SK-MEL-5 (cell line): ENCODE measurements around the gene SIRPA. TPM values are rescaled to one million over a fixed set of nuclear protein-coding genes. Genes with fewer than 3 reads are reported as not detected.

ENCODE experiments used
- DNase-seq: peaks from one replicate; pipeline ENCODE4 v3.0.0-alpha.2; 2016; ENCODE audit warnings: low read depth, low spot score
- in situ Hi-C: cut with HindIII; loops from 2 replicates; pipeline ENCODE4 v1.10.0; 2016; ENCODE audit warnings: low sequenced_read_pairs, high pct_unique_total_duplicates, low pct_unique_long_range_greater_than_20kb
- polyA plus RNA-seq, 2 experiments: library from polyadenylated mRNA; depleted of rRNA; stranded (reverse); fragments of >200 nt; gene quantifications; 2 replicates each; pipeline ENCODE4 v1.2.3, GENCODE V29; 2015
- total RNA-seq: library from RNA; depleted of rRNA; stranded (reverse); fragments of >200 nt; shearing (Covaris generic); gene quantifications from 2 replicates; pipeline ENCODE4 v1.2.3, GENCODE V29; 2014; rRNA removed

The SIRPA gene
- 67.8 and 74.7 TPM in 2 replicates for total RNA-seq
- 274 and 332 TPM in 2 replicates for polyA plus RNA-seq (2015; cell fraction: cytosol; rRNA removed)
- 102 and 109 TPM in 2 replicates for polyA plus RNA-seq (2015; cell fraction: nucleus; rRNA removed)

DNA sequence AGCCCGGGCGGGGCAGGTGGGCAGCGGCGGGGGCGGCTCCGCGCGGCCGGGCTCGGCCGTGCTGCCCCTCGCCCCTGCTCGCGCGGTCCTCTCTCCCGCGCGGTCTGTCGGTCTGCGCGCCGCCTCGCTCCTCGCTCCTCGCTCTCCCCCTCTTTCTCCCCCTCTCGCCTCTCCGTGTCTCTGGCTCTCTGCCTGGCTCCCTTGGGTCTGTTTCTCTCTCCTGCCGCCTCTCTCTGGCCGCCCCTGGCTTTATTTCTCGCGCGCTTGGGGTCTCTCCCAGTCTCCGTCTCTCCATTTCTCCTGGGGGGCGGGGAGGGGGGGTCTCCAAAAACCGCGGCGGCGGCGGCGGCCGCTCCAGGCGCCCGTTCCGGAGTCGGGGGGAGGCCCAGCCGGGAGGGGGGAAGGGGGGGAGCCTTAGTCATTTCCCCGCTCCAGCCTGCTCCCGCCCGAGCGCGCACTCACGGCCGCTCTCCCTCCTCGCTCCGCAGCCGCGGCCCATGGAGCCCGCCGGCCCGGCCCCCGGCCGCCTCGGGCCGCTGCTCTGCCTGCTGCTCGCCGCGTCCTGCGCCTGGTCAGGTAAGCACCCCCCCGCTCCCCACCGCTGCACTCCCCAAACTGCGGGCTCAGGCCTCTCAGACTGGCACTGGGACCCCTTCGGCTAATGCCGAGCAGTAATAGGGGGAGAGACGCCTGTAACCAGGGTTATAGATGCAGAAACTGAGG is at the start of gene SIRPA:
TSS of gene SIRPA (plus strand) at position 457 of the 723 bp plus-strand sequence. CDS start at position 498, 41 bp downstream.
- in situ Hi-C loops = no loop called here

DNA sequence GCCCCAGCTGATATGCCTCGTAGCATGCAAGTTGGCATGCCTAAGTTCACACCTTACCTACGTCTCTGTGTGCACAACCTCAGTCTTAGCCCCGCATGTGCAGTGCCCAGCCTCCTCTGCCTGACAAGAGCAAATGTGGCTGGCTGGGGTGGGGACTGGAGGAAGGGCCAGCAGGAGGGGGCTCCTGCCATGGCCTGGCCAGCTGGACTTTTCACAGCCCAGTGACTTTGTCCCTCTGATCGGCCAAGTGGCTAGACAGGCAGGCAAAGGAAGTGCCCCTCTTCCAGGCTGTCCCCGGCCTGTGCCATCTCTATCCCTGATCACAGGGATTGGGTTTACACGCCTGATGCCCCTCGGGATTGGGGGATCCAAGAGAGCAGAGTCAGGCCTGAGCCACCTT is 49.5 kb upstream of the SIRPA start:
- in situ Hi-C loops = no loop called here
- DNase-seq = no peak

More for the DNA sequence above, at the start of gene SIRPA:
- peak; percentile 49 for DNase-seq

GRCh38 chr20:1846341-1846740 is 48.9 kb upstream of the SIRPA start:
- no peak for DNase-seq
- in situ Hi-C loops = no loop called here

GRCh38 chr20:1846876-1847275 is 48.3 kb upstream of the SIRPA start:
- DNase-seq = no peak
- in situ Hi-C loops = no loop called here

DNA sequence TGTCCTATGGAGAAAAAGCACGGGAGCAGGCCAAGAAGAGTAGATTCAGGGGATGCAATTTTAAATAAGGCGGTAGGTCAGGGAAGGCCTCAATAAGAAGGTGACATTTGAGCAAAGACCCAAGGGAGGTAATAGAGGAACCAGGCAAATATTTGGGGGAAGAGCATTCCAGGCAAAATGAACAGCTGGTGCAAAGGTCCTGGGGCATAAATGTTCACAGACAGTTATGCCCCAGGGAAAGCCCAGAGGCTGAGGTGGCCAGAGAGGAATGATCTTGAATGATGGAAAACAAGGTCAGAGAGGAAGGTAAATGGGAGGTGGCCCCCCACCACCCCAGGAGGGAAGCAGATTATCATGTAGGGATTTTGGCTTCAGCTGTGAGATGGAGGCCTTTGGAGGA is 47.4 kb upstream of the SIRPA start:
- in situ Hi-C loops = no loop called here
- DNase-seq = no peak

DNA sequence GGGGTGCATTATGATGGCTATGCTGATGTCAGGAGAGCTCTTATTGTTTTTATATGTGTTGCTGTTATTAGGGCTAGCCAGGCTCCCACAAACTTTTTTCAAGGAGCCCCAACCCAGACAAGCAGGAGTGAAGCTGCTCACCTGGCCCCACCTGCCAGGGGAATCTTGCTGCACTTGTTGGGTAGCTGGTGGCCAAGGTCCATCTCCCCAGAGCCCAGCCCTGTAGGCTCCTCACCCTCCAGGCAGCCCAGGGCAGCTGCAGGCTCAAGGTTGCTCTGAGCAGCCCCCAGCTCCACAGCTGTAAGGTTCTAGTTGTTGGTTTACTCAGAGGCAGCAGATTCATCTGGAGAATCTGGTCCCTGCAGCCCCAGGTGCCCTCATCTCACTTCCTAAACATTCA is 46.8 kb upstream of the SIRPA start:
- no peak for DNase-seq
- in situ Hi-C loops = no loop called here

DNA sequence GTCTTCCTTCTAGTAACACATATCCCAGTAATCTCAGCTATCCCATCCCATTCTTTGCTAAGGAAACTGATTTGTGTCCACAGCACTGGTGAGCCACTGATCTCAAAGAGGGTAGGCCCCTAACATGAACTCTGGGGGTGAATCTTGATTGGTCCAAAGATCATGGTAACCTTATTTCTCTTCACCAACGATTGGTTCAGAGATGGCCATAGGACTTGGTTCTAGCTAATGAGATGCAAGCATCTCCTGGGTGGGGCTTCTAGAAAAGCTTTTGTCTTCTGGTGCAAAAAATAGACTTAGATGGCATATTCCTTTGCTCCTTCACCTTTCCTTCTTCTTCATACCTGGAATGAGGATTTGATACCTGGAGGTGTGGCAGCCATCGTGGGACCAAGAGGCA is 43.8 kb upstream of the SIRPA start:
- DNase-seq = peak; percentile 20
- in situ Hi-C loops = no loop called here

- no peak for DNase-seq
- in situ Hi-C loops = no loop called here
Measured at GRCh38 chr20:1853473-1853872, 41.7 kb upstream of the SIRPA start.

GRCh38 chr20:1854246-1854645 is 41.0 kb upstream of the SIRPA start:
- DNase-seq = no peak
- in situ Hi-C loops = no loop called here

- in situ Hi-C loops = no loop called here
- DNase-seq = no peak
Measured at GRCh38 chr20:1855109-1855508, 40.1 kb upstream of the SIRPA start.

DNA sequence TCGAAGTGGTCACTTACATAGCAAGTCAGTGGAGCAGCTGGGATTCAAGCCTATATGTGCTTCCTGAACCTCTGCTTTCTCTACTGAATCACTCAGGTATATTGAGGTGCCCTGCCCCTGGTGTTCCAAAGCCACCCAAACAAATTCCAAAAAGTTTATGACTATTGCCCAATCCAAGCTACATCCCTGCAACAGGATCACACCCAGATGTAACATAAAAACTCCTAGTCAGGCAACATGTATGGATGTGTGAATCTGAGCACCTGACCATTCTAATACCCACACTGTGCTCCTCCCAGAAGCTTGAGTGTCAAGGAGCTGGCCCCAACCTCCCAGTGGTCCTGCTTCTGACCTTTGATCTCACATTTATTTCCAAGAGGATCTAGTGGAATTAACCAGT is 39.5 kb upstream of the SIRPA start:
- in situ Hi-C loops = no loop called here
- DNase-seq = no peak

DNA sequence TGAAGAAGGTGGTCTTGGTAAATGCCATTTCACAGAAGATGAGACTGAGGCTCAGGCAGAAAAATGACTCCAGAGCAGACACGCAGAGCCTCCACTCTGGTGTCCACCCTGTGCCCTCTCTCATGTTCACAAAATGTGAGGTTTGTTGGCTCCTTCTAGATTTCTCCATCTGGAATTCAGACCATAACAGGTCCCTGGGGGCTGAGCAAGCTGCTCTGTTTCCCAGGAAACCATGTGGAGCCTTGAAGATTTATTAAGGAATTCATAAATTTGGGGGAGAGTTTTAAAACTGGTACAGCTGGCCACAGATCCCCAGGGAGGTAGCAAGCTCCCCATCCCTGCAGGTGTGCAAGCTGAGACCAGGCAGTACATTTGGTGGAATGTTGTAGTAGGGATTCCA is 38.8 kb upstream of the SIRPA start:
- in situ Hi-C loops = no loop called here
- DNase-seq = no peak

- DNase-seq = no peak
- in situ Hi-C loops = no loop called here
Measured at GRCh38 chr20:1857466-1857865, 37.7 kb upstream of the SIRPA start.

GRCh38 chr20:1858871-1859270 is 36.3 kb upstream of the SIRPA start:
- in situ Hi-C loops = no loop called here
- no peak for DNase-seq

GRCh38 chr20:1860446-1860845 is 34.8 kb upstream of the SIRPA start:
- in situ Hi-C loops = no loop called here
- no peak for DNase-seq

DNA sequence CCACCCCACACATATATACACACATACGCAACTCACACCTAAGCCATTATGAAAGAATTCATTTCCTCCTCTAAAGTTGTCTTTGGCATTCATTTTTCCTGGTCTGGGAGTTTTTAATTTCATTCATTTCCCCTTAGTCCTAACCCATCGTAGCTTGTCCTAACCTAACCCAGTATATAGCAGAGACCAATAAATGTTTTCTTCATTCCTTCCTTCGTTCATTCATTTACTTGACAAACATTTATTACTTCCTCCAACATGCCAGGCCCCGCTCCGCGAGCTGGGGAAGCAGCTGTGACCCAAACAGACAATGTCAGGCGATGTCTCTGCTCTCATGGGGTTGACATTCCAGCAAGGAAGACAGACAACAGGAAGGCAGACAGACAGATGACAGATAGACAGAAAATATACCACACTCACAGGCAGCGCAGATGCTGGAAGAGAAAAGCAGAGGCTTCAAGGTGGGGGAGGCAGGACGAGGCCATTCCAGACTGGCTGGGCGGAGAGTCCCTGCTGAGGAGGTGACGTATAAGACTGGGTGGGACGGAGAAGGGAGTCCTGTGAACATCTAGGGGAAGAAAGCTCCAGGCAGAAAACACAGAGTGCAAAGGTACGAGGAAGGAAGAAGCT is 33.7 kb upstream of the SIRPA start:
- DNase-seq = no peak
- in situ Hi-C loops = no loop called here

DNA sequence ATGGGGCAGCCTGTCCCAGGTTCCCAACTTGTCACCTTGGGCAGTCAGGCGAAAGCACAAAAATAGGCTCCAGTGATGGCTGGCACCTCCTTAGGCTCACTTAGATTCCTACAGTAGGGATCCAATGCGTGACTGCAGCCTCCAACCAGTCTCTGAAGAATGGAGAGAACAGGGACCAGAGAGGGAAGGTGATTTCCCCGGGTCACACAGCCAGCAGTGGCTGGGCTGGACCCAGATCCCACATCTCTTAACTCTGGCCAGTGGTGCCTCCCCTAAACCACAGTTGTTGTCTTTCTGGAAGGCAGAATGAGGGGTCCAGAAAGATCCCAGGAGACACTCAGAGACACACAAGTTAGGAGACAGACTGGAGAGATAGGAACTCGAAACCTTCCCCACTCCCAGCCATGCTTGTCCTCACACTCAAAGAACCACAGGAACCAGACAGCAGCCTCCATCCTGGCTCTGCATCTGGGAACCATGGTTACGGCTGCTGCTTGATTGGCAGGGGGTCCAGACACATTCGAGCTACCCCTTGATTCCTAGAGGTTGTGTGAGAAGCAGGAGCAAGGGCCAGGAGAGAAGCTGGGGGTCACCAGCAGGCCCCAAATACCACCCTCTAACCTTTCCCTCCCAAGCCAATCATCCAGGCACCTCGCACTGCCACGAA is 33.1 kb upstream of the SIRPA start:
- in situ Hi-C loops = no loop called here
- DNase-seq = no peak

DNA sequence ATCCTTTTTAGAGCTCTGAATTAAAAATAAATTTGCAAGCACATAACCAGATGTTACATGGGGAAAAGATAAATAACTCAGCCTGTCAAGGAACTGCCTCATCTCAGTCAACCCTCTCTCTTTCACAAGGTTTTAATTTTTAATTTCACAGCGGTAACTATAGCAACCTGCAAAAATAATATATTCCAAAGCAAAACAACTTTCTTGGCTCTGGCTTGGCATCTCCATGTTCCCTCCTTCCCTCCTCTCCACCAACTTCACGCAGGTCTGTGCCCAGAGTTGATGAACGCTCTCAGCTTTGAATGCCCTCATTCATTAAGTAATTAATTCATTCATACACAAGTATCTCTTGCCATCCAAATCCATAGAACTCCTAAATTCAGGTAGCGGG is 32.5 kb upstream of the SIRPA start:
- in situ Hi-C loops = no loop called here
- no peak for DNase-seq

DNA sequence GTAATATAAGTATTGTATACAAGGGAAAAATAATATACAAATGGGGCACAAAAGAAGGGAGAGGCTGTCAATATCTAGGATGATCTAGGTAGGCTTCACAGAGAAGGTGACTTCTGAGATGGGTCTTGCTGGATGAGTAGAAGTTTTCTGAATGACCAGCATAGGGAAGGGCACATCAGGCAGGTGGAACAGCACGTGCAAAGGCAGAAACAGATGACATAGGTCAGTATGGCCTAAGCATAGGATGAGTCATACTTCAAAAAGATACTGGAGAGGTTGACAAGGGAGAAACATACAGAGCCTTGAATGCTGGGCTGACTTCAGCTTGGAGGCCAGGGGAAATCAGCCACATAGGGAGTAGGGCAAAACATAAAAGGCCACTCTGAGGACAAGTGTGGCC is 31.9 kb upstream of the SIRPA start:
- no peak for DNase-seq
- in situ Hi-C loops = no loop called here
